Body of pancreas (tissue), 4 donors: ENCODE results near the gene LRRC10. TPM values are rescaled to one million over a fixed set of nuclear protein-coding genes. Genes with fewer than 3 reads are reported as not detected.

Experiments used
- ATAC-seq: fragments of 150-250 bp; one replicate; pipeline ENCODE4 v1.9.1; 2016
- DNase-seq, 4 donors: peaks; one replicate each; pipeline ENCODE4 v3.0.0-alpha.2; 2019
- H3K27ac ChIP-seq, 4 donors: fragments of 200-600 bp; sonication (generic); 1 replicate in 3 of 4; 2 replicates in 1 of 4; pipeline versions ENCODE4 v1.5.1 to v1.6.1; 2016 to 2019; ENCODE audit warnings: mild to moderate bottlenecking in 1 of 4, mixed read lengths in 1 of 4, moderate library complexity in 1 of 4
- H3K27me3 ChIP-seq, 2 donors: fragments of 200-600 bp; sonication (generic); one replicate each; pipeline ENCODE4 v1.6.0; 2016; ENCODE audit warnings: mild to moderate bottlenecking in 1 of 2
- H3K36me3 ChIP-seq, 2 donors: fragments of 200-600 bp; sonication (generic); replicated peaks in 1 of 2; 2 replicates each; pipeline ENCODE4 v1.5.1; 2016; ENCODE audit warnings: low read depth in 2 of 2; ENCODE audit not compliant: insufficient read depth in 1 of 2
- H3K4me1 ChIP-seq: fragments of 200-600 bp; sonication (generic); one replicate; pipeline ENCODE4 v1.6.0; 2016
- H3K4me3 ChIP-seq, 2 donors: fragments of 200-600 bp; sonication (generic); 1 replicate in 1 of 2; 2 replicates in 1 of 2; pipeline ENCODE4 v1.5.1; 2016 to 2019
- H3K9me3 ChIP-seq, 3 donors: fragments of 200-600 bp; sonication (generic); 1 replicate in 2 of 3; 2 replicates in 1 of 3; pipeline ENCODE4 v1.5.1; 2016
- CTCF ChIP-seq, 7 experiments: fragments of 450-650 bp in 4 of 7; fragments of 200-600 bp in 3 of 7; sonication (generic) in 3 of 7; IDR thresholded peaks; one replicate each; pipeline ENCODE4 v1.5.1; 2016 to 2019; ENCODE audit warnings: antibody characterized with exemption in 7 of 7
- POLR2A ChIP-seq, 3 donors: fragments of 450-650 bp; IDR thresholded peaks; one replicate each; pipeline ENCODE4 v1.6.1; 2016; ENCODE audit warnings: antibody characterized with exemption in 3 of 3, mild to moderate bottlenecking in 2 of 3
- WGBS, 2 donors: methylation state at CpG; one replicate each; pipeline ENCODE4 v1.1.5; 2017; 5-methylcytosine and 5-hydroxymethylcytosine counted together
- intact Hi-C: fragments of 100-400 bp; cut with DNase I; formaldehyde crosslinking; loops from one replicate; pipeline ENCODE4 v1.15.1; 2023
- total RNA-seq, 2 donors: library from RNA; depleted of rRNA; stranded (reverse); fragments of >200 nt; gene quantifications; one replicate each; pipeline ENCODE4 v1.1.0, GENCODE V29; 2016

The LRRC10 gene
- total RNA-seq, 2 donors from 2014 or later, result not detected

GRCh38 chr12:69570545-69571399, 39.9 kb downstream of the LRRC10 start:
- H3K36me3 ChIP-seq, result peaks cover 4 to 16% of the 10 kb centered on the region in 2 donors
- no peak overlapping the region for H3K4me3 ChIP-seq
- peaks cover 7% of the 10 kb centered on the region for H3K4me1 ChIP-seq
- ATAC-seq (peak; percentile 81), DNase-seq (peak; percentile 52 to 73 (median 66))
- H3K27me3 ChIP-seq, result no peaks in the 10 kb centered on the region
- intact Hi-C loops, result no loop called here
- H3K27ac ChIP-seq, result no peak overlapping the region
- 29 to 35% methylated on average over 6 of the region's 6 CpGs for WGBS, 2 donors
- TF ChIP-seq POLR2A (IDR thresholded peaks at IDR 0.05), result no peak
- peak; percentile 34 to 83 (median 76) for TF ChIP-seq CTCF (IDR thresholded peaks at IDR 0.05)
- H3K9me3 ChIP-seq, result no peaks in the 10 kb centered on the region

DNA sequence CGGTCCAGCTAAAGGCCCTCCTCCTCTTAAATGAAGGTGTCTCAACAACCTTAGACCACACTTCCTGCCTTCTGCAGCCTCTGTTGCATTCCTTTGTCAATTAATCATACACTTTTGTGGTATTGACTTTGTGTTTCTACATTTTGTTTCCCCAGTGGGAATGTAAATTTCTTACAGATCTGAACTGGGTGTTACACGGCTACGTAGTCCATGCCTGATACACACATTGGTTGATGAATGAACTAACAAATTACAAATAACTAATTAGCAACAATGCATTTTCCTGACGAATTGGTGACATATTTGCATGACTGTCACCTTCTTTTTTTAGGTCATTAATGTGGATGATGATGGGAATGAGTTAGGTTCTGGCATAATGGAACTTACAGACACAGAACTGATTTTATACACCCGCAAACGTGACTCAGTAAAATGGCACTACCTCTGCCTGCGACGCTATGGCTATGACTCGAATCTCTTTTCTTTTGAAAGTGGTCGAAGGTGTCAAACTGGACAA, 40.6 kb downstream of the LRRC10 start:
- intact Hi-C loops, result no loop called here
- Histone ChIP-seq H3K9me3 (no peaks in the 10 kb centered on the region), H3K27me3 (no peaks in the 10 kb centered on the region), H3K4me3 (no peak overlapping the region), H3K27ac (no peak overlapping the region), H3K36me3 (peaks cover 4 to 14% of the 10 kb centered on the region in 2 donors), H3K4me1 (peaks cover 5% of the 10 kb centered on the region)
- 78 to 83% methylated on average over 10 of the region's 10 CpGs for WGBS, 2 donors
- TF ChIP-seq POLR2A (IDR thresholded peaks at IDR 0.05) (no peak), CTCF (IDR thresholded peaks at IDR 0.05) (no peak)
- no peak for DNase-seq
- no peak for ATAC-seq

DNA sequence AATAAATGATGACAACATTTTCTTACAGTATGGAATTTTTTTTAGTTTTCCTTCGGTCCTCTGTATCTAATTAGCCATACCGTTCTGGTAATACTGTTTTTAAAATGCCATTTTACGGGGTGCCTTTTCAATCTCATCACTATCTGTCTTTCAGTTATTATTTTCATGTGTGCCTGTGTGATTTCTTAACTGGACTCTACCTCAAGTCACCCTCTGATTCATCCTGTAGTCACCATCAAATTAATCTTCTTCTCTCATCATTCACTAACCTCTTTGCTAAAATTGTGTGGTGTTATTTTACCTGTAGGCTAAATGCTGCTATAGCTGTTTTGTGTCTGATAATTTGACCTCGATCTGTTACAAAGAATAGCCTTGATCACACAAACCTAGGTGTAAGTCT, 41.5 kb downstream of the LRRC10 start:
- H3K4me1 ChIP-seq, result peaks cover 5% of the 10 kb centered on the region
- DNase-seq (no peak), ATAC-seq (no peak)
- no peaks in the 10 kb centered on the region for H3K27me3 ChIP-seq
- no peaks in the 10 kb centered on the region for H3K9me3 ChIP-seq
- 56 to 70% methylated on average over 4 of the region's 4 CpGs for WGBS, 2 donors
- no peak for TF ChIP-seq CTCF (IDR thresholded peaks at IDR 0.05)
- intact Hi-C loops, result no loop called here
- no peak overlapping the region for H3K27ac ChIP-seq
- no peak overlapping the region for H3K4me3 ChIP-seq
- H3K36me3 ChIP-seq, result peaks cover 0 to 12% of the 10 kb centered on the region in 2 donors

DNA sequence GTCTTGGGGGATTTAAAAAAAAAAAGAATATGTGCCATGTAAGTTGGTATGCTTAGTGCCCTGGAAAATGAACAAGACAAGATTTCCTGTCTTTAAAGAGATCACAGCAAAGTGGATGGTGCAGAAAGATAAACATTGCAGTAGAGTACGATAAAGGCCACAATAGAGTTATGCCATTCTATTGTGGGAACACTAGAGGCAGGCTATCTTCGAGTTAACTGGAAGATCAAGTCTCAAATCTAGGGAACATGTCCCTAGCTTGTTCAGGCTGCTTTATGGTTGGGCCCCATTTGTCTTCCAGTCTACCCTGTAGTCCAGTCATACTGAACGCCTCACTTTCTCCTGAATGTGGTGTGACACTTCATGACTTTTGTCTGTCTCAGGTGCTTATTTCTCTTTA, 44.1 kb downstream of the LRRC10 start:
- intact Hi-C loops, result no loop called here
- DNase-seq (no peak), ATAC-seq (no peak)
- 69 to 77% methylated on average over 3 of the region's 3 CpGs for WGBS, 2 donors
- Histone ChIP-seq H3K27me3 (no peaks in the 10 kb centered on the region), H3K36me3 (peaks cover 0 to 3% of the 10 kb centered on the region in 2 donors), H3K9me3 (no peaks in the 10 kb centered on the region), H3K4me1 (peaks cover 5% of the 10 kb centered on the region), H3K4me3 (no peak overlapping the region), H3K27ac (no peak overlapping the region)
- TF ChIP-seq POLR2A (IDR thresholded peaks at IDR 0.05) (no peak), CTCF (IDR thresholded peaks at IDR 0.05) (no peak)
